ENCODE data around the gene KATNIP.
"Not testable (repeated sequence)": the region's sequence is repeated elsewhere in the genome, so short reads cannot be mapped to it uniquely, and the experiment has no call there.

KATNIP gene

GRCh38 chr16:27538528-27538927 lies 11.4 kb upstream of the KATNIP start:
- no peak for DNase-seq (ENCODE audit: low spot score)

GRCh38 chr16:27539120-27539519 lies 10.8 kb upstream of the KATNIP start:
- no peak for DNase-seq (ENCODE audit: low spot score)

GRCh38 chr16:27539636-27540035 lies 10.3 kb upstream of the KATNIP start:
- DNase-seq (ENCODE audit: low spot score), result no peak

- DNase-seq (ENCODE audit: low spot score), result no peak
Measured at GRCh38 chr16:27543801-27544200, 6.1 kb upstream of the KATNIP start.

GRCh38 chr16:27544671-27545070 lies 5.3 kb upstream of the KATNIP start:
- DNase-seq (ENCODE audit: low spot score), result no peak

GRCh38 chr16:27547134-27547533 lies 2.8 kb upstream of the KATNIP start:
- no peak for DNase-seq (ENCODE audit: low spot score)

GRCh38 chr16:27547851-27548250 lies 2.1 kb upstream of the KATNIP start:
- no peak for DNase-seq (ENCODE audit: low spot score)

GRCh38 chr16:27549464-27549745 lies 539 bp upstream of the KATNIP start:
- no peak for DNase-seq (ENCODE audit: low spot score)

- DNase-seq (ENCODE audit: low spot score), result no peak
Measured at GRCh38 chr16:27550582-27550920, 607 bp downstream of the KATNIP start.

GRCh38 chr16:27551036-27551435 lies 1.1 kb downstream of the KATNIP start:
- no peak for DNase-seq (ENCODE audit: low spot score)

GRCh38 chr16:27556471-27556870 lies 6.5 kb downstream of the KATNIP start:
- no peak for DNase-seq (ENCODE audit: low spot score)

GRCh38 chr16:27558434-27558833 lies 8.5 kb downstream of the KATNIP start:
- DNase-seq (ENCODE audit: low spot score), result no peak

- DNase-seq (ENCODE audit: low spot score), result no peak
Measured at GRCh38 chr16:27558932-27559331, 9.0 kb downstream of the KATNIP start.

- no peak for DNase-seq (ENCODE audit: low spot score)
Measured at GRCh38 chr16:27561216-27561615, 11.3 kb downstream of the KATNIP start.

GRCh38 chr16:27564224-27564623 lies 14.3 kb downstream of the KATNIP start:
- DNase-seq (ENCODE audit: low spot score), result no peak

GRCh38 chr16:27566417-27566816 lies 16.5 kb downstream of the KATNIP start:
- DNase-seq (ENCODE audit: low spot score), result no peak

GRCh38 chr16:27568077-27568476 lies 18.1 kb downstream of the KATNIP start:
- DNase-seq (ENCODE audit: low spot score), result no peak

GRCh38 chr16:27570986-27571385 lies 21.0 kb downstream of the KATNIP start:
- DNase-seq (ENCODE audit: low spot score), result not testable (repeated sequence)

GRCh38 chr16:27571433-27572326 lies 21.7 kb downstream of the KATNIP start:
- DNase-seq (ENCODE audit: low spot score), result no peak

GRCh38 chr16:27572711-27573110 lies 22.8 kb downstream of the KATNIP start:
- no peak for DNase-seq (ENCODE audit: low spot score)

GRCh38 chr16:27576729-27577128 lies 26.8 kb downstream of the KATNIP start:
- DNase-seq (ENCODE audit: low spot score), result no peak

GRCh38 chr16:27579087-27579980 lies 29.4 kb downstream of the KATNIP start:
- no peak for DNase-seq (ENCODE audit: low spot score)

- DNase-seq (ENCODE audit: low spot score), result no peak
Measured at GRCh38 chr16:27582883-27583282, 32.9 kb downstream of the KATNIP start.

All from LoVo (cell line).